ENCODE data around the gene MCF2L.

- TF ChIP-seq RCOR1 (IDR thresholded peaks at IDR 0.05; ENCODE audit: low read depth, low read length) (no peak), SMC3 (IDR thresholded peaks at IDR 0.05) (no peak), POLR2A (IDR thresholded peaks at IDR 0.05; ENCODE audit: low read length) (no peak), RAD21 (conservative IDR thresholded peaks at IDR 0.05 in 1 of 2, IDR thresholded peaks at IDR 0.05 in 1 of 2) (no peak), CTCF (IDR thresholded peaks at IDR 0.05) (no peak)
These were observed 75.5 kb downstream of the MCF2L start for GRCh38 chr13:113044391-113045114.

Measured in A549 (cell line).